ENCODE results near the gene N4BP3.

- TF ChIP-seq CTCF (conservative IDR thresholded peaks at IDR 0.05; ENCODE audit: low read length) (no peak), EZH2phosphoT487 (IDR thresholded peaks at IDR 0.05; ENCODE audit: borderline replicate concordance, low read depth, low read length) (no peak)
Observed at GRCh38 chr5:178125253-178125906, 12.0 kb downstream of the N4BP3 start.
